Neural cell (in vitro differentiated cells): Measurements from ENCODE around the gene CEP192.

Source experiments
- EP300 ChIP-seq: fragments of 450-650 bp; conservative IDR thresholded peaks from 2 replicates; pipeline ENCODE4 v1.6.1; 2014; ENCODE audit warnings: antibody characterized with exemption, mild to moderate bottlenecking, moderate library complexity; ENCODE audit not compliant: poor library complexity, severe bottlenecking
- EZH2 ChIP-seq: fragments of 200-600, 300-800 bp; shearing (Covaris generic), sonication (generic); IDR thresholded peaks from 2 replicates; pipeline ENCODE4 v1.6.1; 2014; ENCODE audit warnings: antibody characterized with exemption, low read length, borderline replicate concordance, mild to moderate bottlenecking; ENCODE audit not compliant: insufficient read depth, poor library complexity, severe bottlenecking
- MXI1 ChIP-seq: fragments of 450-650 bp; conservative IDR thresholded peaks from 2 replicates; pipeline ENCODE4 v1.6.1; 2014; ENCODE audit warnings: antibody characterized with exemption, mild to moderate bottlenecking; ENCODE audit not compliant: poor library complexity, severe bottlenecking
- POLR2AphosphoS5 ChIP-seq: IDR thresholded peaks from 2 replicates; pipeline ENCODE4 v1.6.1; 2012
- RAD21 ChIP-seq: fragments of 450-650 bp; conservative IDR thresholded peaks from 2 replicates; pipeline ENCODE4 v1.6.1; 2014; ENCODE audit warnings: antibody characterized with exemption, mild to moderate bottlenecking, moderate library complexity
- SMC3 ChIP-seq: fragments of 450-650 bp; conservative IDR thresholded peaks from 2 replicates; pipeline ENCODE4 v1.6.1; 2014; ENCODE audit warnings: antibody characterized with exemption, mild to moderate bottlenecking, moderate library complexity; ENCODE audit not compliant: poor library complexity
- TF ChIP-seq, protein P1 (sequence below): IDR thresholded peaks from 2 replicates; pipeline ENCODE4 v1.6.1; 2012; ENCODE audit warnings: borderline replicate concordance
- TF ChIP-seq, protein P2 (sequence below): fragments of 450-650 bp; IDR thresholded peaks from 2 replicates; pipeline ENCODE4 v1.5.1; 2014; ENCODE audit warnings: antibody characterized with exemption, mild to moderate bottlenecking, moderate library complexity; ENCODE audit not compliant: poor library complexity, severe bottlenecking

- TF ChIP-seq MXI1: no peak
- TF ChIP-seq, protein P1, sequence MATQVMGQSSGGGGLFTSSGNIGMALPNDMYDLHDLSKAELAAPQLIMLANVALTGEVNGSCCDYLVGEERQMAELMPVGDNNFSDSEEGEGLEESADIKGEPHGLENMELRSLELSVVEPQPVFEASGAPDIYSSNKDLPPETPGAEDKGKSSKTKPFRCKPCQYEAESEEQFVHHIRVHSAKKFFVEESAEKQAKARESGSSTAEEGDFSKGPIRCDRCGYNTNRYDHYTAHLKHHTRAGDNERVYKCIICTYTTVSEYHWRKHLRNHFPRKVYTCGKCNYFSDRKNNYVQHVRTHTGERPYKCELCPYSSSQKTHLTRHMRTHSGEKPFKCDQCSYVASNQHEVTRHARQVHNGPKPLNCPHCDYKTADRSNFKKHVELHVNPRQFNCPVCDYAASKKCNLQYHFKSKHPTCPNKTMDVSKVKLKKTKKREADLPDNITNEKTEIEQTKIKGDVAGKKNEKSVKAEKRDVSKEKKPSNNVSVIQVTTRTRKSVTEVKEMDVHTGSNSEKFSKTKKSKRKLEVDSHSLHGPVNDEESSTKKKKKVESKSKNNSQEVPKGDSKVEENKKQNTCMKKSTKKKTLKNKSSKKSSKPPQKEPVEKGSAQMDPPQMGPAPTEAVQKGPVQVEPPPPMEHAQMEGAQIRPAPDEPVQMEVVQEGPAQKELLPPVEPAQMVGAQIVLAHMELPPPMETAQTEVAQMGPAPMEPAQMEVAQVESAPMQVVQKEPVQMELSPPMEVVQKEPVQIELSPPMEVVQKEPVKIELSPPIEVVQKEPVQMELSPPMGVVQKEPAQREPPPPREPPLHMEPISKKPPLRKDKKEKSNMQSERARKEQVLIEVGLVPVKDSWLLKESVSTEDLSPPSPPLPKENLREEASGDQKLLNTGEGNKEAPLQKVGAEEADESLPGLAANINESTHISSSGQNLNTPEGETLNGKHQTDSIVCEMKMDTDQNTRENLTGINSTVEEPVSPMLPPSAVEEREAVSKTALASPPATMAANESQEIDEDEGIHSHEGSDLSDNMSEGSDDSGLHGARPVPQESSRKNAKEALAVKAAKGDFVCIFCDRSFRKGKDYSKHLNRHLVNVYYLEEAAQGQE: no peak
- TF ChIP-seq, protein P2, sequence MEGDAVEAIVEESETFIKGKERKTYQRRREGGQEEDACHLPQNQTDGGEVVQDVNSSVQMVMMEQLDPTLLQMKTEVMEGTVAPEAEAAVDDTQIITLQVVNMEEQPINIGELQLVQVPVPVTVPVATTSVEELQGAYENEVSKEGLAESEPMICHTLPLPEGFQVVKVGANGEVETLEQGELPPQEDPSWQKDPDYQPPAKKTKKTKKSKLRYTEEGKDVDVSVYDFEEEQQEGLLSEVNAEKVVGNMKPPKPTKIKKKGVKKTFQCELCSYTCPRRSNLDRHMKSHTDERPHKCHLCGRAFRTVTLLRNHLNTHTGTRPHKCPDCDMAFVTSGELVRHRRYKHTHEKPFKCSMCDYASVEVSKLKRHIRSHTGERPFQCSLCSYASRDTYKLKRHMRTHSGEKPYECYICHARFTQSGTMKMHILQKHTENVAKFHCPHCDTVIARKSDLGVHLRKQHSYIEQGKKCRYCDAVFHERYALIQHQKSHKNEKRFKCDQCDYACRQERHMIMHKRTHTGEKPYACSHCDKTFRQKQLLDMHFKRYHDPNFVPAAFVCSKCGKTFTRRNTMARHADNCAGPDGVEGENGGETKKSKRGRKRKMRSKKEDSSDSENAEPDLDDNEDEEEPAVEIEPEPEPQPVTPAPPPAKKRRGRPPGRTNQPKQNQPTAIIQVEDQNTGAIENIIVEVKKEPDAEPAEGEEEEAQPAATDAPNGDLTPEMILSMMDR: no peak
- TF ChIP-seq POLR2AphosphoS5: no peak
- TF ChIP-seq SMC3: no peak
- no peak for TF ChIP-seq RAD21
- no peak for TF ChIP-seq EZH2
- TF ChIP-seq EP300: no peak
These were observed 45.6 kb downstream of the CEP192 start for GRCh38 chr18:13036622-13037320.
